ENCODE data around the gene MYO1E.

The MYO1E gene

GRCh38 chr15:59360305-59360704, 12.4 kb downstream of the MYO1E start:
- no peak for TF ChIP-seq CTCF (IDR thresholded peaks at IDR 0.05; ENCODE audit: extremely low read depth, missing control alignments)
- no peak for DNase-seq (ENCODE audit: low spot score)

- no peak for TF ChIP-seq CTCF (IDR thresholded peaks at IDR 0.05; ENCODE audit: extremely low read depth, missing control alignments)
- no peak for DNase-seq (ENCODE audit: low spot score)
These were observed 16.9 kb downstream of the MYO1E start for GRCh38 chr15:59355730-59356129.

- no peak for DNase-seq (ENCODE audit: low spot score)
- TF ChIP-seq CTCF (IDR thresholded peaks at IDR 0.05; ENCODE audit: extremely low read depth, missing control alignments): no peak
These were observed 18.1 kb downstream of the MYO1E start for GRCh38 chr15:59354417-59355031.

GRCh38 chr15:59353994-59354416, 18.7 kb downstream of the MYO1E start:
- no peak for TF ChIP-seq CTCF (IDR thresholded peaks at IDR 0.05; ENCODE audit: extremely low read depth, missing control alignments)
- peak; percentile 45 for DNase-seq (ENCODE audit: low spot score)

- TF ChIP-seq CTCF (IDR thresholded peaks at IDR 0.05; ENCODE audit: extremely low read depth, missing control alignments): no peak
These were observed 20.0 kb downstream of the MYO1E start for GRCh38 chr15:59352683-59353082.

GRCh38 chr15:59352189-59352588, 20.5 kb downstream of the MYO1E start:
- no peak for TF ChIP-seq CTCF (IDR thresholded peaks at IDR 0.05; ENCODE audit: extremely low read depth, missing control alignments)
- no peak for DNase-seq (ENCODE audit: low spot score)

More at GRCh38 chr15:59352683-59353082, 20.0 kb downstream of the MYO1E start:
- no peak for DNase-seq (ENCODE audit: low spot score)

GRCh38 chr15:59350421-59350732, 22.3 kb downstream of the MYO1E start:
- DNase-seq (ENCODE audit: low spot score): no peak
- no peak for TF ChIP-seq CTCF (IDR thresholded peaks at IDR 0.05; ENCODE audit: extremely low read depth, missing control alignments)
